ENCODE results near the gene PANX2. TPM values are rescaled to one million over a fixed set of nuclear protein-coding genes. Genes with fewer than 3 reads are reported as not detected.

PANX2 gene
- polyA plus RNA-seq, 5 donors, result 0.38 to 1.0 (median 0.61) TPM

DNA sequence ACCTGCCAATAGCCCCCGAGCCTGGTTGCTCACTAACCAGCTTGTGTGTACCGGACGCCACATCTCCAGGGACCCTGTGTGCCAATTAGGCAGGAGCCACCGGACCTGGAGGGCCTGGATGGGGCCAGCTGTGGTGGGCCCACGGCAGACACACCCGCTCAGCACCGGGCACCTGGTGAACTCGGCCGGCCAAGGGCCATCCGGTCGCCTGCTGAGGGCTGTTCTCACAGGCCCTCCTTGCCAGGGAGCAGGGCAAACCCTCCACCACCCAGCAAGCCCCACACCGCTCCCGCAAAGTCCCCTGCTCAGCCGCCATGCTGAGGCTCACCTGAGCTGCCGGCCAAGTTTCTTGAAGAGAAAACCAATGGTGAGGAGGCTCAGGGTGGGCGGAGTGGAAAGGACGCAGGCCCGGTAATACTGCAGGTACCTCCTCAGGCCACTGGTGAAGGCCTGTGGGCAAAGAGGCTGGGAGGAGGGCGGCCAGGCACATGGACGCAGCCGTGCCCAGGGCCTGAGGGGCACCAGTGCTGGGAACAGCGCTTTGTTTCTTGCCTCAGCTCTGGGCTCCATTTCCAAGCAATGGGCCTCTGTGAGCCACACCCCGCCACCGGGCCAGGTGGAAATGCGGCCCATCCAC is 57.2 kb downstream of the PANX2 start:
- no peak for DNase-seq

DNA sequence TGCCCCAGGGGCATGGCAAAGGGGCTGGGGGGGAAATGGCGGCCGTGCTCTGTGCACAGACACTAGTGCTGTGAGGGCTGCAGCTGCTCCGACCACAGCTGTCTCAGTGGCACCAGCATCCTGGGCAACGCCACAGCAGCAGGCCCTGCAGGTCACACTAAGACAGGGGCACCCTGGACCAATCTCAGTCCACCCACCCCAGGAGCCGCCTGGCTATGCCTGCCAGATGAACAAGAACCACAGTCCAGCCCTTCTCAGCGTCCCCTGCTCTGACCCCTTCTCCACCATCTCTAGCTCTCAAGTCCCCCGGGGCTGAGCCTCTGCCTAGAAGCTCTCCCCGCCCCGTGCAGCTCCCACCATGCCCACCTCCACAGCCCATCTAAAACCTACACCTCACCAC is 57.8 kb downstream of the PANX2 start:
- no peak for DNase-seq

DNA sequence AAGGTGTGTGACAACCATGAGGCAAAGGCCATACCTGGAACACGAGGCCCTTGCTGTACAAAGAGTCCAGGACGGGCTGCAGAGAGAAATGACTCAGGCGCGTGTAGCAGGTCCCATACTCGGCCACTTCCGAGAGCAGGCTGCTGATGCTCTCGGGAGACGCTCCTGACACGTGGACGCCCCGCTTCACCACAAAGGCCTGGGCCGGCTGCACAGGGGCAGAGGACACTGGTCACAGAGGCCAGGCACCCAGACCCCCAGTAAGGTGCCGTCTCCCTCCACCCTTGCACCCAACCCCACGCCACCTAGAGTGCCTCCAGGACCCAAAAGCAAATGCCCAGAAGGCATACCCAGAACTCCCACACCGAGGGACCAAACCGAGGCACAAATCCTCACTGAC is 58.8 kb downstream of the PANX2 start:
- DNase-seq, result no peak

Other genes with a start within 250 kb of the PANX2 start
- 10 to 100 TPM; 23.1 to 45.0 (median 30.2) TPM for gene PIM3, start 210.0 kb upstream of the PANX2 start, polyA plus RNA-seq (ENCODE audit: insufficient read depth in 1 of 5, insufficient read length in 5 of 5, low replicate concordance in 1 of 5)
- gene IL17REL, start 158.0 kb upstream of the PANX2 start, polyA plus RNA-seq (ENCODE audit: insufficient read depth in 1 of 5, insufficient read length in 5 of 5, low replicate concordance in 1 of 5), result under 1 TPM in 3 of 5 donors, not detected in 2; 0.08 to 0.15 (median 0.09) TPM
- not detected for gene TTLL8, start 112.4 kb upstream of the PANX2 start, polyA plus RNA-seq (ENCODE audit: insufficient read depth in 1 of 5, insufficient read length in 5 of 5, low replicate concordance in 1 of 5)
- 1 to 10 TPM; 1.4 to 2.4 (median 2.0) TPM for gene MLC1, start 85.3 kb upstream of the PANX2 start, polyA plus RNA-seq (ENCODE audit: insufficient read depth in 1 of 5, insufficient read length in 5 of 5, low replicate concordance in 1 of 5)
- 1 to 10 TPM; 1.4 to 3.8 (median 2.1) TPM for gene MOV10L1, start 80.7 kb upstream of the PANX2 start, polyA plus RNA-seq (ENCODE audit: insufficient read depth in 1 of 5, insufficient read length in 5 of 5, low replicate concordance in 1 of 5)
- 10 to 100 TPM; 14.0 to 32.3 (median 23.3) TPM for gene TRABD, start 15.2 kb downstream of the PANX2 start, polyA plus RNA-seq (ENCODE audit: insufficient read depth in 1 of 5, insufficient read length in 5 of 5, low replicate concordance in 1 of 5)
- 10 to 100 TPM; 14.0 to 31.3 (median 22.2) TPM for gene SELENOO, start 30.3 kb downstream of the PANX2 start, polyA plus RNA-seq (ENCODE audit: insufficient read depth in 1 of 5, insufficient read length in 5 of 5, low replicate concordance in 1 of 5)
- gene TUBGCP6, start 74.3 kb downstream of the PANX2 start, polyA plus RNA-seq (ENCODE audit: insufficient read depth in 1 of 5, insufficient read length in 5 of 5, low replicate concordance in 1 of 5), result 10 to 100 TPM; 32.3 to 45.7 (median 44.8) TPM
- 10 to 100 TPM; 19.2 to 42.5 (median 33.6) TPM for gene HDAC10, start 80.5 kb downstream of the PANX2 start, polyA plus RNA-seq (ENCODE audit: insufficient read depth in 1 of 5, insufficient read length in 5 of 5, low replicate concordance in 1 of 5)
- 10 to 100 TPM; 12.7 to 31.8 (median 25.8) TPM for gene MAPK12, start 91.0 kb downstream of the PANX2 start, polyA plus RNA-seq (ENCODE audit: insufficient read depth in 1 of 5, insufficient read length in 5 of 5, low replicate concordance in 1 of 5)
- 10 to 100 TPM; 12.2 to 20.1 (median 13.3) TPM for gene MAPK11, start 99.6 kb downstream of the PANX2 start, polyA plus RNA-seq (ENCODE audit: insufficient read depth in 1 of 5, insufficient read length in 5 of 5, low replicate concordance in 1 of 5)
- 100 to 1,000 TPM in 4 of 5 donors, 10 to 100 TPM in 1; 96.7 to 147 (median 137) TPM for gene PLXNB2, start 136.9 kb downstream of the PANX2 start, polyA plus RNA-seq (ENCODE audit: insufficient read depth in 1 of 5, insufficient read length in 5 of 5, low replicate concordance in 1 of 5)
- gene DENND6B, start 156.3 kb downstream of the PANX2 start, polyA plus RNA-seq (ENCODE audit: insufficient read depth in 1 of 5, insufficient read length in 5 of 5, low replicate concordance in 1 of 5), result 10 to 100 TPM in 4 of 5 donors, 1 to 10 TPM in 1; 9.3 to 18.0 (median 13.5) TPM
- gene PPP6R2, start 172.6 kb downstream of the PANX2 start, polyA plus RNA-seq (ENCODE audit: insufficient read depth in 1 of 5, insufficient read length in 5 of 5, low replicate concordance in 1 of 5), result 10 to 100 TPM; 33.1 to 54.7 (median 41.0) TPM

Measured in right lung (tissue), 5 donors.